Stimulated activated CD4-positive, alpha-beta T cell treated with anti-CD3 and anti-CD28 coated beads, Interleukin-15, amount 100 ng/mL, for 24 hours (primary cell): ENCODE results near the gene BMF.

Experiments used
- DNase-seq: peaks from one replicate; pipeline ENCODE4 v3.0.0-alpha.2; 2020

The BMF gene

GRCh38 chr15:40100947-40101905 is 7.5 kb downstream of the BMF start:
- no peak for DNase-seq

DNA sequence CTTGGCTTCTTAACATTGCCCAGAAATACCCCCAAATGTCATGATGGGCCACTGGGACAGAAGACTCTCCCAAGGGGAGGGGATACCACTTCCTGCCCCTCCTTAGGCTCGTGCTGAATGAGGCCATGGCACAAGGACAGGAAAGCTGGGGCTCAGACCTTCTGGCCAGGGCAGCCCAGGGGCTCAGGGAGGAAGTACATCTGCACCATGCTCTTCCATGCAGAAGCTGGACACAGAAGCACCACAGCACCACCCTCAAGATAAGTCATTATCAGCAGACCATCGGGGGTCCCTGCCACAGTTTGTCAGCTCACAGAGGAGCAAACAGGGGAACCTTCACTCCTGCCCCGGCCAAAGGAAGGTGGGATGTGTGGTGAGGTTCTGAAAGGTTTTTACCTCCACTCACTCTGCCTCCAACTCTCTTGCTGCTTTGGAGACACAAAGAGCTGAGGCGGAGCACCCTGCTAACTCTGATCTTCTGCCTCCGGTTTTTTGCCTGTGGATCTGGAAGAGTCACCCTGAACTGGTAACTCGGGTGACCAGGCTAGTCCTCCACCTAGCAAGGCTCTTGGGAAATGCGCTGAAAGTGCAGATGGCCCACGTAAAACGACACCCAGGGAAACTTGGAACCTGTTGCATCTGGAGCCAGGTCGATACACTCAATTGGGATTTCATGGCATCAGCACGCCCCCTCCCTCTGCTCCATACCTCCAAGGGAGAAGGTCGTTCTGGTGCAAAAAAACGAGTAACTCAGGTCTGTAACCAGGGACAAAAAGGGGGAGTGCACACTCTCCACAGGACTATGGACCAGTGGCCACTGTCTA is 8.3 kb downstream of the BMF start:
- DNase-seq, result no peak

DNA sequence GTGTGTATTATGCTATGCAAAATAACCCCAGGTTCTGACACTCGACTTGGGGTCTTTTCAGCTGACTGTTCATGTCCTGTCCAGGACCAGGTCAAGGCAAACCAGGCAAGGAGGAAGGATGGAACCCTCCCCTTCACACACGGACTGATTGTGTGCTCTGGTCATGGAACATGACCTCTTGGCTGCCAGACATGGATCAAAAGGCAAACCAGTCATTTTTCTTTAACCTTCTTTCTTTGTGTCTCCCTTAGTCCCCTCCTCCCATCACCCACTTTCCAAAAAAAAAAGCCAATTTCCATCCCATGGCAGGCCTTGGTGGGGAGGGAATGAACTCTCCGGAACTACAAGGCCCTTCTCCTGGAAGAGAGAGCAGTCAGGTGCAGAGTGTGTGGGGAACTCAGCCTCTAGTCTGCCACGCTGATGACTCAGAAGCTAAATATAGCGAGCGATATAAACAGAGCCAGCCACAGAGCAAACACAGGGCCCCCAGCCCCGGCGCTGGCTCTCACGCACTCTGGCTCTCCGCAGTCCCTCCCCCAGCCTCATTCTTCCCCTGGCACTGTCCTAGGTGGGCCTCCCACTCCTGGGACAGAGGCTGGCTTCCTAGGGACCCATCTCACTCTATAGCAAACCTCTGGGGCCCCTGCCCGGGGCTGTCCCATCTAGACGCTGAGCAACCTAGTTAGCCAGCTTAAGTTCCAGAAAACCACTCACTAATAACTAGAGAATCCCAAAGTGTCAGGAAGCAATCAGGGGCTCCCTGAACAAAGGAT is 10.0 kb downstream of the BMF start:
- DNase-seq, result peak; percentile 84

- DNase-seq, result no peak
Measured at GRCh38 chr15:40097968-40098476, 10.7 kb downstream of the BMF start.

DNA sequence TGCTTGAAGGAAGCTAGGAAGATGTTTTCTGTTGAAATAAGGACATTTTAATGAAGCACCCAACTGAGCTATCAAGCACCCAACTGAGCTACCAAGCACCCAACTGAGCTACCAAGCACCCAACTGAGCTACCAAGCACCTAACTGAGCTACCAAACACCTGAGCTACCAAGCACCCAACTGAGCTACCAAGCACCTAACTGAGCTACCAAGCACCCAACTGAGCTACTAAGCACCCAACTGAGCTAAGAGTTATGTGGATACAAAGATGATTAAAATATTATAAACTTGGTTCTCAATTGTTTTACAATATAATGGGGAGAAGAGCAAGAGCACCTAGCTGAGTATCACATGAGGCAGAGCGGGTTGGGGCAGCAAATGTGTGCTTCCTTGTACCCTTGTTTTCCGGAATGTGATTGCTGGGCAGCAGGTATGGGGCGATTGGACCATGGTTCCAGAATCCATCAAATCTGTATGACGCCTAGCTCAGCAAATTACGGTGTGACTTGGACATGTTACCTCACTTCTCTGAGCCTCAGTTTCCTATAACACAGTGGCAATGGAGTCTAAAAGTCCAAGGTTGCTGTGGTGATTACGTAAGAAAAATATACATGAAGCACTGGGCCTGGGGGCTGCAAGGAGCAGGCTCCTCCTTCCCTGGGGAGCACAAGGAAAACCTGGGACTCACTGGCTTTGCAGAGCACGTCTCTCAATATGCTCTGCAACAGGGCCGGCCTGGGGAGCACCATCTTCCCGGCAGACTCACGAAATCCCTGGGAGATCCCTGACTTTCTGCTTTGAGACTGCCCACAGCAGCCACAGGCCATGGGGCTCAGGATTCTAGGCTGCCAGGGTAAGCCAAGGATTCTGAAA is 11.3 kb downstream of the BMF start:
- DNase-seq, result no peak

DNA sequence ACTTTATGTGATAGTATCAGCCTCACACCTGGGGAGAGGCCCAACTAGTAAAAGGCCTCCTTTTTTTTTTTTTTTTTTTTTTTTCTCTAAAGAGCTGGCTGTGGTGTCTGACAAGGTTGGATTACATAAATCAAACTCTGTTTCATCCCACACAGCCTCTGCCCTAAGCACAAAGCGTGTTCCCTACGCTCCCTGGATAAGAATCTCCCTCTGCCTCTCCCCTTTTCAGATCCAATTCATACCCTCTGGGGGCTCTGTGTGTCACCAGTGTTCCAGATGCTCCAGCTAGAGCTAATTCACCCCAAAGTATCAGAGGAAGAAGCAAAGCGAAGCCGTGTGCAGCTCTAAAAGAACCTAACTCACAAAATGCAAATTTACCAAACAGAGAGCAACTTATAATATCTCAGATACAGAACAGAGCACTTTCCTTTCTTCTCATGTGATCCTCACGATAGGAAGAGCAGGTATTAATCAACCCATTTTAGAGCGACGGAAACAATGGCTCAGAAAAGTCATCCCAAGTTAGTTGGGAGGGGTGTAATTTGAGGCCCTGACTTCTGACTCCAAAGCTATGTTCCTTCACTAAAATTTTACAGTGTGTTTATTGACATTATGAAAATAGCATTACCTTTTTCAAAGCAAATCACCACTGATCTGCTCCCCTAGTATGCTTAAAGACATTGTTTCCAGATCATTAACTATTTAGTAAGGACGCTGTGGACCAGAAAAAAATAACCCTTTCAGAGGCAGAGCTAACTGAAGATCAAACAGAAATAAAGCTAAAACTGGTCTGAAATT is 12.4 kb downstream of the BMF start:
- no peak for DNase-seq

DNA sequence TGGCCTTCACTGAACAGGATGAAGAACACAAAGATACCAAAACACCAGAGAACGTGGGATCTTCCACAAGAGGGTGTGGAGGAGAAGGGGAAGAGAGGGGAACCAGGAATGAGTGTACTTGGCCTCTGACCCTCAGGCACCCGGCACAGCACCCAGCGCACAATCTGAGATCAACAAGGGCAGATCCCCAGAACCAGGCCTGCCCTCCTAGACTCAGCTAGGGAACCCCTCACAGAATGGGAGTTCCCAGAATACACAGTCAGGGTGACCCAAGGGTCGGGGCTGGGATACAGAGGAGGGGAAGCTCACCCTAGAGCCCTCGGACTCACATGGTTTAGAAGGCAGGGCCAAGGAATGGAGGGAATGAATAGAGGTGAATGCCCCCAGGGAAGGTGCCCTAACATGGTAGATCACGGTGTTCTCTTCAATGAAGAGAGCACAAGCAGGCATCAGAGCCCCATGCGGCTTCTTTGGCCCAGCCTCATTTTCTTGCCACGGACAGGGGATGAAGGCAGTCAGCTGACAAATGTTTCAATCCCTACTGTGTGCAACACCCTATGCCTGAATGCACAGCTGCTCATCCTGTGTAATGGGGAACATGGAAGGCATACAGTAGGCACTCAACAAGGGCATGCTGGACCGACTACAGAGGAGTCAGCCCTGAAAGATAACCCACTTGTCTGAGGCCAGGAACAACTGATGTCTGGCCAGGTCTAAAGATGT is 13.1 kb downstream of the BMF start:
- no peak for DNase-seq

GRCh38 chr15:40094156-40094555 is 14.5 kb downstream of the BMF start:
- no peak for DNase-seq

DNA sequence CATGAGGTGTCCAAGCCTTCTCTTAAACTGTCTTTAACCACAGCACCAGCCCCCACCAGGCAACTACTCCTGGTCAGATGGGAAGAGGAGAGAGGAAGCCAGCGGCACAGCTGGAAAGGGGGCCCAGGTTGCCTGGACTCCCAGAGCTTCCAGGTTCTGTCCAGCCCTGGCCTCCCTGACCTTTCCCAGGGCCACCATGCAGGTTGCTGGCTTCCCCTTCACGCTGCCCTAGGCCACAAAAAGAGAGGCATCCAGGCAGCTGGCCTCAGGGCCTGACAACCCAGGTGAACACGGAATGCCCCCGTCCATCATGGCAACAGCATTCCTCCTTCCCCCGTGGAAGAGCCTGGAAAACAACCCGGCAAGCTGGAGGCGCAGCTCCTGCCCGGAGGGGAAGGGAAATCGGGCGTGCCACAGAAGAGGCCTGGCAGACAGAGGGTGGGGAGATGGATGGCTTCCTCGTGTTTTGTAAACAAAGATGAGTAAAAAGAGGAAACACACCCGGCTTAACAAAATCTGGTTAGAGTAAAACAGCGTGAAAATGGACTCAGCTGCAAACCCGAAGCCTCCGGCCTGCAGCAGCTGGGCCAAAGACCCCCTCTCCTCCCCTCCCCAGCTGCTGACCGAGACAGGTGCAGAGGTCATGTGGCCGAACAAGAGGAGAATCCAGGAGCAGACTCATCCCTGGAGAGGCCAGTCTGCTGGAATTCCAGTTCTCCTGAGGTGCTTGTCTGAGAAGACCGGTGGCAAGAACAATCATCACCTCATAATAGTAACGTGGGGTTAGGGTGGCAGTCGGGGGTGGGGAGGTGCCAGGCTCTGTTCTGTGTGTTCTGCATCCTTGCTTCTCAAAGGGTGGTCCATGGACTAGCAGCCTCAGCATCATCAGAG is 15.5 kb downstream of the BMF start:
- DNase-seq, result no peak

DNA sequence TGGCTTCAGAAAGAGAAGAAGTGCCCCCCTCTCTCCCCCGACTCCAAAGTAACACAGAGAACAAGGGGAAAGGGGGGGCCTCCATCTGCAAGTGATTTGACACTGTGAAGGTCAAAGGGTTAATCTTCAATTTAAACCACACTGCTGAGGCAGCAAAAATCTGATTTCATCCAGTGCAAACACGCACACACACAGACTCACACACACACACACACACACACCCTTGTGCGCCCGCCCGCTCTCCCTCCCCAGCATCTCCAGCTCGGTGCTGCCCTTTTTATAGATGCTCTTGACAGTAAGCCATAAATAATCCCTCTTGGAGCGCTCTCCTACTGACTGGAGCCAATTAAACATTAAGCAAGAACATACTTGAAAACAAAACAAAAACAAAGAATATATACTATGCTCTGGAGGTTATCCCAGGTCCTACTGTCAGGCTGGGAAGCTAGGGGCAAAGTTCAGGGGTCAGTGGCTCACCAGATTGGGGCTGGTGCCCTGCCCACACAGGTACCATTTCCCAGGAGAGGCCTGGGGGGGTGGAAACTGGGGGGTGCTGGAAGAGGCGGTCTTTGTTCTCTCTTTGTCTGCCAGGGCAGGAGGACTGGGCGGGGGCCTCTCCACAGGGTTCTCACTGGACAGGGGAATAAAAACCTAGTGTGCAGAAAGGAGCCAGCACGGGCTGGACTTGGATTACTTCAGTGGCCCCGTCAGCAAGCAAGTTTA is 16.3 kb downstream of the BMF start:
- DNase-seq, result no peak

DNA sequence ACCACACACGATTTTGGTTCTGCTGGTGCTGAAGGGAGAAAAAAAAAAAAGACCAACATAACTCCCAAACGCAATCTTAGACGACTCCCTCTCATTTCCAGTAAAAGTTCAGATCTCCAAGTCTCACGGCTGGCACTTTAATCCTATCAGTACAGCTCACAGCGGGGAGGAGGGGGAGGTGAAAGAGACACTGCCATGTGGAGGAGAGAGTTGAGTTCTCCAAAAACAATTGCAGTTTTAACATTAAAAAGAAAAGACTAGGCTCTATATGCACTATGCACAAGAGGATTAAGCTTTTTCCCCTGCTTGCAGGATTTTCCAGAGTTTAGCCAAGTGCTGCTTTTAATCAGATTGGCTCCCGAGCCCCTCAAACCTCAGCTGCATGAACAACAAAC is 16.8 kb downstream of the BMF start:
- no peak for DNase-seq

- DNase-seq, result no peak
Measured at GRCh38 chr15:40090774-40091455, 17.8 kb downstream of the BMF start.

DNA sequence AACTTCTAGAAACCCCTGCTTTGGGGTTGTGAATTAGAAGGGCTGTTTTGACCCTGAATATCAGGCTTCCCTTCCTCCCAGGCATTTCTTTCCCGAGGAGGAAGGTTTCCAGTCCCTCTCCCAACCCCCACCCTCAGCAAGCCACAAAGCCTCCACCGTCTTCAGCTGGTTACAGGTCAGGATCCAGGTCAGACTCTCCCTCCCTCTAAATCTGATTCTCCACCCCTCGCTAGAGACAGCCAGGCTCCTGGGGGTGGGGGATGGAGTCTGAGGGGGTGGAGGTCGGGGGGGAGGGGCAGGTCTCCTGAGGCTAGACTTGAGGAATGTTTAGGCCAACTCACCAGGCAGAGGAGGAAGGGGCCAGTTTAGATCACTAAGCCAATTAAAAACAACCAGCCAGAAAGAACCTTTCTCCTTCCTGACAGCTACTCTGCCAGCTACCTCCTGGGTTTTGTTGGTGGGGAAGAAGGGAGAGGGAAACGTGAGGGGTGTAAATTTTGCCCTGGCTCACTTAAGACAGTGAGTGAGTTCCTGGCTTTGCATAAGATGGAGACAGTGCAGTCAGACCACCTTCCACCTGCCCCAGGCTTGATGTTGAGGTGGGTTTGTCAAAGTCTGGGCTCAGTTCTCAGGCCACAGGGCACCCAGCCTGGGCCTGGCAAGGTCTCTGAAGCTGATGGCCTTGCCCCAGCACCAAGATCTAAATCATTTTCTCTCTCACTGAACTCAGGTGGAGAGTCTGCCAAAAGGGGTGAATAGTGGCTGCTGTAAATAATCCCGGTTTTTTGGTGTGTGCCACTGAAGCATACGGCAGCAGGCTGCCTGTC is 19.5 kb downstream of the BMF start:
- DNase-seq, result no peak

- DNase-seq, result no peak
Measured at GRCh38 chr15:40087991-40088928, 20.4 kb downstream of the BMF start.

DNA sequence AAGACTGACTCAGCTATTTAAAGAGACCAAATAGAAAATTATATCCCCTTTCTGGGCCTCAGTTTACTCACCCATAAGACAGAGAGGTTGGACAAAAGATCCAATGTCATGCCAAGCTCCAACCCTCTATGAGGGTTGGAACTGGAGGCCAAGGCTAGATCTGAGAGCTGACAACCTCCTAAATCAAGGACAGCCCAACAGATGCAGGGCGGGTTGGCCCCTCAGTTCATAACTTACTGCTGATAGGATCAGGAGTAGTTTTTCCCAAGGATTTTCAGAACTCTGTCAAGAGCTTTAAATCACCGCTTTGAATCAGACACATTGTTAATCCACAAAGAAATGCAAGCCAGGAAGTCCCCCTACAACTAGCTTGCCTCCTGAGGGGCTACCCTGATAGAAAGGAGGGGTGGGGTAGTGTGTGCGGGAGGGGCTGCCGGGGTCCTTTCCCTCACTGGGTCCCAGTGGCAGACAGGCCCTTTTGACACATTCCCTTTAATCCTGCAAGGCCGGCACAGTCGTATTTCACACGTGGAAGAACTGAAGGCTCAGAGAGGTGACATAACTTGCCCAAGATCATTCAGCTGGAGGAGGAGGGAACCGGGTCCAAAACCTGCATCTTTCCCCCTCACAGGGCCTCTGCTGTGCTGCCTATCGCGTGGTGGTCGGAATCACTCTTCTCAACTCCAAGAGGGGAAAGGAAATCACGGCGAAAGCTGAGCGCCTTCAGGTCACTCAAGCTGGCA is 21.4 kb downstream of the BMF start:
- no peak for DNase-seq
